GM23338 (cell line): ENCODE results near the gene CEACAM21. TPM values are rescaled to one million over a fixed set of nuclear protein-coding genes. Genes with fewer than 3 reads are reported as not detected.

Experiments
- CREB1 ChIP-seq: fragments of 250-450 bp; sonication (Bioruptor Pico); IDR thresholded peaks from 2 replicates; pipeline ENCODE4 v1.5.0; 2020; ENCODE audit warnings: low read depth, mild to moderate bottlenecking, moderate library complexity
- JUNB ChIP-seq: IDR thresholded peaks from one replicate; pipeline ENCODE4 v1.6.1; 2016; ENCODE audit warnings: antibody characterized with exemption; ENCODE audit not compliant: unreplicated experiment
- REST ChIP-seq: IDR thresholded peaks from one replicate; pipeline ENCODE4 v1.6.1; 2018; ENCODE audit warnings: antibody characterized with exemption; ENCODE audit not compliant: unreplicated experiment
- ZNF462 ChIP-seq: fragments of 250-450 bp; sonication (Bioruptor Pico); IDR thresholded peaks from 2 replicates; pipeline ENCODE4 v1.5.0; 2020; ENCODE audit warnings: mild to moderate bottlenecking, moderate library complexity
- polyA plus RNA-seq: library from polyadenylated mRNA; unstranded; fragments of >200 nt; fragmentation: Nextera tagmentation; extraction: Ambion mirVana; gene quantifications from 2 replicates; pipeline ENCODE4 v1.2.1, GENCODE V29; 2016
- total RNA-seq: library from RNA; depleted of rRNA; stranded (reverse); fragments of >200 nt; shearing (Covaris generic); gene quantifications from 2 replicates; pipeline ENCODE4 v1.2.3, GENCODE V29; 2014; rRNA removed
- TF ChIP-seq, protein P1 (sequence below), 2 experiments: fragments of 200-600 bp in 1 of 2; sonication (generic) in 1 of 2; conservative IDR thresholded peaks; 2 replicates each; pipeline versions ENCODE4 v1.5.1 to v1.6.1; 2016 to 2017; ENCODE audit warnings: antibody characterized with exemption in 2 of 2, low read depth in 2 of 2, mild to moderate bottlenecking in 2 of 2, moderate library complexity in 1 of 2

The CEACAM21 gene
- total and polyA plus RNA-seq, 2 experiments from 2014 or later: not detected

DNA sequence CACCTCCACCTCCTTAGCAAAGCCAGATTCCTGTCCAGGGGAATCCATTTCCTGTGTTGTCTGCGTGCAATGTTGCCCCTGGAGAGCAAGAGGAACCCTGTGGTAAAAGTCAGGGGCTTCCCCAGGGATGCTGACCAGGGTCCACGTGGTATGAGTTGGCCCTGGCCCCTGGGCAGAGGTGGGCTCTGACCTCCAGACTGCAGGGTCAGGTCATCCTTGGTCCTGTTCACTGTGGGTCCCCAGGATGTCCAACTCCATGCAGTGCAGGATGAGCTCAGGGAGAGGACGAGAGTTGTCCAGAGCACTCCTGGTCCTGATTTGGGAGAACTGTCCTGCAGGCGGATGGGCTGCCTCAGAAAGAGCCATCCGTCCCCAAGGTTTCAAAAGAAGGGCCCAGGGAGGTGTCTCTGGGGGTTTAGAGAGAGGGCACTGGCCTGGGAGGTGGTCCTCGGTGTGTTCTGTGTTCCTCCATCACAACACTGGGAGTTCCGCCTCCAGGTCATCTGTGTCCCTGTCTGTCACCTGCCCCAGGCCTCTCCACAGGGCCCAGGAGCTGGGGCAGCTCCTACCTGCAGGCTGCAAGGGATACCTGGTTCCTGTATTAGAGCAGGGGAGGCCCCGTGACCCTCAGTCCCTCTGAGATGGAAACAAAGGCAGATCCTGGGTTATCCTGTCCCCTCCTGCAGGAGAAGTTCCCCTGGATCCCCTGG is 52.2 kb downstream of the CEACAM21 start (continued):
- TF ChIP-seq ZNF462 (CRISPR knock-in tag) (no peak), CREB1 (CRISPR knock-in tag) (no peak), JUNB (no peak), REST (no peak)
- TF ChIP-seq, protein P1, sequence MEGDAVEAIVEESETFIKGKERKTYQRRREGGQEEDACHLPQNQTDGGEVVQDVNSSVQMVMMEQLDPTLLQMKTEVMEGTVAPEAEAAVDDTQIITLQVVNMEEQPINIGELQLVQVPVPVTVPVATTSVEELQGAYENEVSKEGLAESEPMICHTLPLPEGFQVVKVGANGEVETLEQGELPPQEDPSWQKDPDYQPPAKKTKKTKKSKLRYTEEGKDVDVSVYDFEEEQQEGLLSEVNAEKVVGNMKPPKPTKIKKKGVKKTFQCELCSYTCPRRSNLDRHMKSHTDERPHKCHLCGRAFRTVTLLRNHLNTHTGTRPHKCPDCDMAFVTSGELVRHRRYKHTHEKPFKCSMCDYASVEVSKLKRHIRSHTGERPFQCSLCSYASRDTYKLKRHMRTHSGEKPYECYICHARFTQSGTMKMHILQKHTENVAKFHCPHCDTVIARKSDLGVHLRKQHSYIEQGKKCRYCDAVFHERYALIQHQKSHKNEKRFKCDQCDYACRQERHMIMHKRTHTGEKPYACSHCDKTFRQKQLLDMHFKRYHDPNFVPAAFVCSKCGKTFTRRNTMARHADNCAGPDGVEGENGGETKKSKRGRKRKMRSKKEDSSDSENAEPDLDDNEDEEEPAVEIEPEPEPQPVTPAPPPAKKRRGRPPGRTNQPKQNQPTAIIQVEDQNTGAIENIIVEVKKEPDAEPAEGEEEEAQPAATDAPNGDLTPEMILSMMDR (conservative IDR thresholded peaks at IDR 0.05; ENCODE audit: low read depth in 2 of 2): no peak

Other genes with a start within 250 kb of the CEACAM21 start
- 6.7 and 7.9 TPM in 2 replicates for gene TGFB1, start 222.2 kb upstream of the CEACAM21 start, total RNA-seq
- 0.99 and 1.4 TPM in 2 replicates for gene TGFB1, start 222.2 kb upstream of the CEACAM21 start, polyA plus RNA-seq
- 2.7 and 3.0 TPM in 2 replicates for gene B9D2, start 212.0 kb upstream of the CEACAM21 start, total RNA-seq
- gene B9D2, start 212.0 kb upstream of the CEACAM21 start, polyA plus RNA-seq: 4.9 and 7.4 TPM in 2 replicates
- gene TMEM91, start 199.6 kb upstream of the CEACAM21 start, total RNA-seq: 9.3 and 9.5 TPM in 2 replicates
- gene TMEM91, start 199.6 kb upstream of the CEACAM21 start, polyA plus RNA-seq: 8.1 and 10.6 TPM in 2 replicates
- gene EXOSC5, start 178.8 kb upstream of the CEACAM21 start, total RNA-seq: 65.1 and 65.4 TPM in 2 replicates
- 116 and 125 TPM in 2 replicates for gene EXOSC5, start 178.8 kb upstream of the CEACAM21 start, polyA plus RNA-seq
- gene BCKDHA, start 178.3 kb upstream of the CEACAM21 start, total RNA-seq: 31.3 and 42.4 TPM in 2 replicates
- gene BCKDHA, start 178.3 kb upstream of the CEACAM21 start, polyA plus RNA-seq: 14.2 and 15.0 TPM in 2 replicates
- gene B3GNT8, start 148.8 kb upstream of the CEACAM21 start, total RNA-seq: 0.70 and 1.8 TPM in 2 replicates
- 0.71 TPM in 2 replicates for gene B3GNT8, start 148.8 kb upstream of the CEACAM21 start, polyA plus RNA-seq
- gene DMAC2, start 136.3 kb upstream of the CEACAM21 start, total RNA-seq: 83.5 and 86.5 TPM in 2 replicates
- 74.5 and 77.2 TPM in 2 replicates for gene DMAC2, start 136.3 kb upstream of the CEACAM21 start, polyA plus RNA-seq
- gene ERICH4, start 133.0 kb upstream of the CEACAM21 start, total RNA-seq: not detected in 2 replicates
- gene ERICH4, start 133.0 kb upstream of the CEACAM21 start, polyA plus RNA-seq: not detected in 2 replicates
- not detected in 2 replicates for gene CEACAM4, start 50.9 kb downstream of the CEACAM21 start, total RNA-seq
- not detected in 2 replicates for gene CEACAM4, start 50.9 kb downstream of the CEACAM21 start, polyA plus RNA-seq
- 0.24 and 0.50 TPM in 2 replicates for gene CEACAM7, start 112.1 kb downstream of the CEACAM21 start, total RNA-seq
- not detected in 2 replicates for gene CEACAM7, start 112.1 kb downstream of the CEACAM21 start, polyA plus RNA-seq
- gene CEACAM5, start 132.5 kb downstream of the CEACAM21 start, total RNA-seq: not detected in 2 replicates
- not detected in 2 replicates for gene CEACAM5, start 132.5 kb downstream of the CEACAM21 start, polyA plus RNA-seq
- gene CEACAM6, start 179.4 kb downstream of the CEACAM21 start, total RNA-seq: not detected in 2 replicates
- gene CEACAM6, start 179.4 kb downstream of the CEACAM21 start, polyA plus RNA-seq: not detected in 2 replicates
- not detected in 2 replicates for gene CEACAM3, start 220.4 kb downstream of the CEACAM21 start, total RNA-seq
- not detected in 2 replicates for gene CEACAM3, start 220.4 kb downstream of the CEACAM21 start, polyA plus RNA-seq